Left lobe of liver (tissue), 2 donors: ENCODE data around the gene FOXC1. TPM values are rescaled to one million over a fixed set of nuclear protein-coding genes. Genes with fewer than 3 reads are reported as not detected.

ENCODE experiments used
- ATAC-seq: fragments of 200-7000 bp; cut with Tn5 transposase; one replicate; pipeline ENCODE4 v1.9.1; 2020; ENCODE audit warnings: mild to moderate bottlenecking, moderate library complexity
- DNase-seq: peaks from one replicate; pipeline ENCODE4 v3.0.0-alpha.2; 2020; ENCODE audit warnings: low spot score
- total RNA-seq: library from RNA; stranded (reverse); gene quantifications from one replicate; pipeline ENCODE4 v1.2.1, GENCODE V29; 2021
- donor health status: DM: no; HTN: no; CAD: no; lungs with moderate emphysema.
- donor health status: DM: no; HTN: yes; CAD: no.

The FOXC1 gene
- total RNA-seq, 1 donor from 2014 or later, result 0.38 TPM

DNA sequence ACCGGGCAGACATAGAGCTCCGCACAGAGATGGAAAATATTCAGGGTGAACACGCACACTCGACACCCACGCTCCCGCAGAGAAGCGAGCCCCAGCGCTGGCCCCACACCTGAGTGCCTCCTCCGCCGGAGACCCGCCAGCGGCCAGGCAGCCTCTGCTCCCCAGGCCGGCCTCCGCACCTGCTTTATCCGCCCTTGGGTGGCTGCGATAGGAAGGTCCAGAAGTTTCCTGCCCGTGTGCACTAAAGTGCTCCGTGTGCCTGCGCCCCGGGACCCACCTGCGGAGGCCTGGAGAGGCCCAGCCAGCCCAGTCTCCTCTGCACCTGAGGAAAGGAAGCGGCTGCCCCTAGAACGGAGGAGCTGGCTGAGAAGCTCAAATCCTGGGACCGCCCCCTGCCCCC lies 10.8 kb upstream of the FOXC1 start:
- ATAC-seq (no peak), DNase-seq (no peak)

DNA sequence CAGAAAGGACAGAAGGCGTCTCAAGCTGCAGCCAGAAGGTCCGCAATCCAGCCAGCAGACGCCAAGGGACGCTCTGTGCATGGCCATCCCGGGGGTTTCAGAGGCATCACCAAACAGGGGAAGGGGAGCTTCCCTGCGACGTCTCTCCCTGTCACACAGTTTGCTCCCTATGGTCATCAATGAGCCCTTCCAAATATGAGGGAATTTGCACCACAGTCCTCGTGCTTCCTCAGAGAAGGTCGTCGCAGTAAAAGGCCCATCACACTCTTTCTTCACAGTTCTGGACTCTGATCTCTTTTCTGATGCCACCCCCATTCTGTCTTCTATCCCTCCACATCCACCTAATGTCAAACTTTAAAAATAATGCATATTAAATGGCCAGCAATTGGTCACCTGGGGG lies 10.2 kb upstream of the FOXC1 start:
- ATAC-seq, result no peak
- no peak for DNase-seq

DNA sequence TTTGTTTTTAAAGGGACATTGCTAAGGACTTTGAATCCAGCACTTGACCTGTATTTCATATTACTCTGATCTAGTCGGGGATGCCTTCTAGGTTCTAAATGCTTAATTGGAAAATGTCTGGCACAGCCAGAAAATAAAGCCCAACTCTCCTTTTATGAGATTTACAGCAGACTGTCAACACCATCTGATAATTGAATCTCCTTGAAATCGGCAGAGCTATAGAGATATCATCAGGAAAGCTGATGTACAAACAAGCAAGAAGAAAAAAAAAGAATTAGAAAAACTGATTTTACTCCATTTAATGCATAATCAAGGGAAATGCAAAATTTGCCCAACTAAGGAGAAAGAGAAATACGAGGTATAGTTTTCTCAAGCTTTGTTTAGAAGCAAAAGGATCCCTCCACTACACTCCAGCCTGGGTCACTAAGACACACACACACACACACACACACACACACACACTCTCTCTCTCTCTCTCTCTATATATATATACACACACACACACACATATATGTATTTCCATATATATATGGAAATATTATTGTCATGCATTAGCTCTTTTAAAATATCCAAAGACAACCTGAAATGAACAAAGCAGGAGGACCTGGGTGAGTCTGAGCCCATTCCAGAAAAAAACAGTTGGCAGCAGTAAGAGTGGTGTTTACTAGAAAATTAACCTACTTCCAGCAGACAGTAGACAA lies 9.5 kb upstream of the FOXC1 start:
- no peak for DNase-seq
- no peak for ATAC-seq

DNA sequence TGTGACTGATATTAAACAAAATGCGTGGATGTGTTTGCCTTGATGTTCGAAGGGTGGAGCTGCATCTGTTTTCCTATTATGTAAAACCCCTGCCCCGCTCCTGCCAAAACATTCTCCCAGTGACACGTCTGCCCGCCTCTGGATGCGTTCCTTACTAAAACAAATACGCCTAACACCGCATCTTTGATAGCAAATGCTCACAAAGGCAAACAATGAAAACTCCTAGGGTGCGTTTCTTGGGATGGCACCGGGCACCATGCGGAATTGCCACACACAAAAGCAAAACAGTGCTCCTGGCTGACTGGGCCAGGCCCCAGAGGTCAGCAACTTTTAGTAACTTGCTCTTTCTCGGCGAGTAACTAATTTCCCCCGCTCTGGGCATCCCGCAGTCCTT lies 9.0 kb upstream of the FOXC1 start:
- ATAC-seq, result no peak
- no peak for DNase-seq

DNA sequence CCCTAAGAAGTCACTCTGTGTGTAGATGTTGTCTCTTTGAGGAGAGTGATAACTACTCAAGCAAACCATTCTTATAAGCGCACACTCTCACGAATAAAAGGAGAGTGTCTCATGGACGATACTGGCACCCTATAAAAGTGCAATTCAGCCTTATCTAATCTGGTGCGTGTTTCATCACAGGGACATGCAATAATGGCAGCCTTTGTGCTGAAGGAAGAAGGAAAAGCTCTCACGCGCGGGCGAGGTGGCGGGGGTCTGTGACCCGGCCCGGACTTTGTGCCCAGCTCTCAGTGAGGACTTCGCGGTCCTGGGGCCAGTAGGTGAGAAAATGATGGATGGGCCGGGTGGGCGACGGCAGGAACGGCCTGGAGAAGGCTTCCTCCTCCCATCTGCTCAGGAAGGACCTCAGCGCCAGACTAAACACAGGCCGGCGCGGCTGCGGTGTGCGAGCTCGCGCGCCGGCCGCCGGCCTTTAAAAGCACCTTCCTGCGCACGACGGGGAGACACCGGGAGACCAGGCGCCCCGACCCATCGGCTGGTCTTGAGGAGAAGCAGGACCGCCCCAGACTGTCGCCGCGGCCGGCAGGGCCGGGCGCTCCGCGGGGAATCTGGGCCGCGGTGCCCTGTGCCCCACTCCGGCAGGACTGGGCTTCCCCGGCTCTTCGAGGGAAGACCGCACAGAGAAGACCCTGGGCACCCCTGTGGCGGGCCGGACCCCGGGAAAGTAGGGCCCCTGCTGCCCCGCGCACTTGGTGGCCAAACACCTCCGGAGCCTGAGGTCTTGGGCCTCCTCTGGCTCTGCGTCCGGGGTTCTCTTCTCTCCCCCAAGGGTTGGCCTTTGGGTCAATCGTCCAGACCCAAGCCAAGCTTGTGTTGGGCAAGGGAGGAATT lies 8.3 kb upstream of the FOXC1 start:
- ATAC-seq (no peak), DNase-seq (no peak)

DNA sequence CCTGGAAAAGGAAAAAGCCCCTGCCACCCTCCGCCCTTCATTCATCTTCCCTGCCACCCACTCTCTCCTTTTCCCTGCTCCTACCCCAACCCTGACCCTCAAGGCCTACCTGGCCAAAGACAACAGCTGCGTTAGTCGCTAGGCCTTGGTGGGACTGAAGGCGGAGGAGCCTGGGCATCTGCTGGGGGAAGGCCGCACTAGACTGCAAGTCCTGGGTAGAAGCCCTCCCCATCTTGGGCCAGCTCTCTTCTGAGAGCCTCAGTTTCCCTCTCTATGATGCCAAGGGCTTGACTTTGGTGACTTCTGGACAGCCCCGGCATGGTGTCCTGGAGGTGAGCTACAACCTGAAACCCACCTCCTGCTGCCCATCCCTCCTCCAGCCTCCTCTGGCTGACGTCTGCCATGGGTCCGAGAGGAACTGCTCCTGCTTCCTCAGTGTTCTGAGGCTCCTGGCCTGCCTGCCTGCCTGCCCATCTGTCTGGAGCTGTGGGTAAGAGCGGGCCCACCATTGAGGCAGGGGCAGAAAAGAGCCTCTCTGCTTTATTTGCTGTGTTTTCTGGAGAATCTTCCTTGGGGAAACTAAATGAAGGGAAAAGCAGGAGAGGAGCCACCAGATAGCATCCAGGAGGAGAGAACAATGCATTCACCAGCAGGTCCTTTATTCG lies 7.5 kb upstream of the FOXC1 start:
- no peak for ATAC-seq

DNA sequence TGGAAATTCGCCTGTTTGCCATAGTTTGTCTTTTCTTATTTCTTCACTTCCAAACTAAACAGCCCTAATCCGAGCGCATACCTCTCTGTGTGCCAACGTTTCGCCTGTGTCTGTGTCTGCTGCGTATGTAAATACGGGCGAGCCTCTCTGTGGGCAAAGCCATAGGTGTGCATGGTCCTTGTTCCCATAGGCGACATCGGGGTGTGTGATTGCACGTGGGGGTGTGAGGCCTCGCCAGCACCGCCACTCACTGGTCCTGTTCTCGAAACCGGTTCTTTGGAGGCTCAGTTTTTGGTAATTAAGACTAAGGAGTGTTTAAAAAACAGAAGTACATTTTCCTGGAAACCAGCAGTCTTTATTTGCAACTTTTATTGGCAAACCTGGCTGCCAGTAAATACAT lies 6.0 kb upstream of the FOXC1 start:
- no peak for DNase-seq
- no peak for ATAC-seq

More for the DNA sequence above, 7.5 kb upstream of the FOXC1 start:
- no peak for DNase-seq

DNA sequence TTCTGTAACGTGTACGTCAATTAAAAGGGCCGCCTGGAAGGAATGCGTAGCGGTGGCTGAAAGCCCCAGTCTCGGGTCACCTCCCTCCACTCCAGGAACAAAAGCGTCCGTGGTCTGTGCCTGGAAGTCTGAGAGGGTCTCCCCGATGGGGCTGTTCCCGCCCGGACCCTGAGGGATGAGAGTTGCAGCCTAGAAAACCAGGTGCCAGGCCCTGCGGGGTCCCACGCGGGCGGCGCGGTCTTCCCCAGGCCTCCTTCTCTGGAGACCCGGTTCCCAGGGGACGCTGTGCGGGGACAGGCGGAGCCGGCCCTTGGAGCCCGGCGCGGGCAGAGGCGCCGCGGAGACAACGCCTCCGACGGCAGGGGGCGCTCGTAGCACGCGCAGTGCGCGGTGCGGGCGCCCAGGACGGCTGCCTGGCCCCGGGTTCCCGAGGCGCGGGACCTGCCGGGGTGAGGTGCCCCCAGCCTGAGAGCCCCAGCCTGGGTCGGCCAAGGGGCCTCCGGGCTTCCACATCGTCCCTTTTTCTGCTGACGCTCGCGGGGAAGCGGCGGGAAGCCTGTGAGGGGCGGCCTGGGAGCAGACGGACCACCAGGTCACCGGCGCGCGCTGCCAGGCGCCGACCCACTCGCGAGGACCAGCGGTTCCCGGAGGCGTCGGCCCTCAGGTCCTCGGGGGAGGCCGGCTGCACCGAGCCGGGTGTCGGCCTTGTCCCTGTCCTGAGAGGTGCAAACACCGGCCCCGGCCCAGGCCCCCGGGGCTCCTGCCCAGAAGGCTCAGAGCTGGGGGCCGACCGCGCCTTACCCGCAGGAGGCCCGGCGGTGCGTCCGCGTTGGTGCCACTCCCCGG lies 5.3 kb upstream of the FOXC1 start:
- DNase-seq (peak; percentile 72), ATAC-seq (peak; percentile 95)

DNA sequence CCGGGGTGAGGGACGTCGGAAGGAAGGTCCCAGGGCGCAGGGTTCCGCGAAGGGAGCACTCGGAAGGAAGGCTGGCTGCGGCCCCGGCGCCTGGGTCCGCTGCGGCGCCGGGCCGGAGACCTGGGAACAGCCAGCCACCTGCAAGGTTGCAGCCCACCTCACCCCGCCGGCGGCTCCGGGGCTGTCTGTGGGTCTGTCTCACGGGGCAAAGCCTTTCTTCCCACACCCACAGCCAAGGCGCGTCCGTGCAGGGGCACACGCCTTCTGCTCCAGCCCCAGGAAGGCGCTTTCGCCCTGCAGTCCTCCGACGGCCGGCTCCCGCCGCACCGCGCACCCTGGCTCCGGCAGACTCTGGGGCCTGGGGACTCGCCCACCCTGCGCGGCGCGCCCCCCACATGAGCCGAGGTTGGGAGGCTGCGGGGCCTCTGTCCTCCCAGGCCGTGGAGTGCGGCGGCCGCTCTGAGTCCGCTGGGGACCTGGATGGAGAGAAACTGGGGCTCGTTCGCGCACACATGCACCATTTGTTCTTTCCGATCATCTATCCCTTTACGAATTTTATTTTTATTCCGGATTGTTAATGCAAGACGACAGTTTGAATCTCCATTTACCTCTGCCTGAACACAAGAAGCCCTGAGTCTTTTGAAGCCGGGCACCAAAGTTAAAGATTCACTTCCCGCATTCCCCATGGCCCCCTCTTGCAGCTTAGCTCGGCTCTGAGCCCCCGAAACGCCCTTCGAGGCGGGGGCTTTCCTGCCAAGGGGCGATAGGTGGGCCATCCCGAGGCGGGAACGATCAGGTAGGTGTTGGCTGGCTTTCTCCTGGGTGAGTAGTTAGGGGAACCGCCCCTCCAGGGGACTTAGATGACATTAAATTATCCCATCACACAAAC lies 4.5 kb upstream of the FOXC1 start:
- ATAC-seq (peak; percentile 28), DNase-seq (no peak)

DNA sequence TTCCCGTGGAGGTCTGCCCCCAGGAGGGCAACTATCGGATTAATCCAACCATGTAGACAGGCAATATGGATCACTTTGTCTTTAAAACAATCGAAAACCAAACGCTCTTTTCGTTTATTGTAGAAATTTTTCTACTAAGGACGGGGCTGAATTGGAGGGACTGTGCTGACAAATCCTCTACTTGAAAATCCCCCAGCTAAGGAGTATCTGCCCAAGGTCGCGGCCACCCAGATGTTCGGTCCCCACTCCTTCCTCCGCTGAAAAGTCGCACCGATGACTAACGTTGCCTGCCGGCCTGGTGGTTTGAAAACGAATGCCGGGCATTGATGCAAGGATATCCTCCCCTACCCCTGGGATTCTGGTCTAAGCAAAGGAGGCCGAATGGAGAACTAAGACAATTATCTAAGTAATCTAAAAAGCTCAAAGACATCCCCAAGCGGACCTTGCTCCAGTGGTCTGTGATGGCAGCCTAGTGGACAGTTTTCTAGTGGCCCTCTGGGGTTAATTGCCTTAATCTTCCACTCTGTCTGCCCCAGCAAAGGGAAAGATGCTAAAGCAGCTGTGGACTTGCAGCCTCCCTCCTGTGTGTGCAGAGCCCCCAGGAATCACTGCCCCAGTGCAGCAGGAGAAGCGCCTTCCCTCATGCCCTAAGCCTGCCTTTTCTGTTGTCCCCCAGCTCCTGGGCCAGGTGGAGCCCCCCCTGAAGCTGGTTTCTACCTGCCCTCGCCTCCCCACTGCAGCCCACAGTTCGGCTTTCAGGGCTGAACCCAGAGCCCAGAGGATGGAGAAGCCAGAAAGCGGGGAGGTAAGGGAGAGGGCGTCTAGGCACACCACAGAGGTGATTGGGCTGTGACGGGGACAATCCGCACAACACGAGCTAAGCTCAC lies 3.6 kb upstream of the FOXC1 start:
- no peak for ATAC-seq
- DNase-seq, result no peak

DNA sequence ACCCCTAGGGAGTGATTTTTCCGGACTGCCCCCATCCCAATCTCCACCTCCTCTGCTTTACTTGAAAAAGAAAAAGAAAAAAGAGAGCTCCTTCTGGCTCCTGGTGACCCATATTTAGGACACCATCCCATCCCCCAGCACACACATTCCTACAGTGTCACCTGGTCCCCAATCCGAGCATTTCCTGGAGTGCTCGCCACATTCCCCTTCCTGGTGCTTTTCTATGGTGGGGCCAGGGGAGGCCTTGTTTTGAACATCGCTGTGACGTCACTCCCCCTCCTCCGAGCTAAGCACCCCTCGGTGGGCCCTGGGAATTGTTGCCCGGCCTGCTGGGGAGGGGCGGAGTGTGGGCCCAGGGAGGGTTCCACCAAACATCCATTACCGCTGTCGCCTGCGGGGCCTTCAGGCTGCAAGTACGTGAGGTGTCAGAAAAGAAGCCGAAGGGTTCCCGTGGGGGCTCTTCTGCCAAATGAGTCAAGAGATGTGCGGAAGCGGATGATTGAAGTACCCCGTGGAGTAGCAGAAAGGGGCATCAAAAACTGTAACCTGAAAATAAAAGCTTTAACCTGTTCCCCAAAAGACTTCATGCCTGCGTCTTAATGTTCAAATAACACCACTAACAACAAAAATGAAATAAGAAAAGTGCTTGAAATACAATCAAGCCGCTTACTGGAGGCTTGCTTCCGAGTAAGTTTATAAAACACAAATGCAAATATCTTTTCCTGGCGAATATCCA lies 2.8 kb upstream of the FOXC1 start:
- ATAC-seq (no peak), DNase-seq (no peak)

DNA sequence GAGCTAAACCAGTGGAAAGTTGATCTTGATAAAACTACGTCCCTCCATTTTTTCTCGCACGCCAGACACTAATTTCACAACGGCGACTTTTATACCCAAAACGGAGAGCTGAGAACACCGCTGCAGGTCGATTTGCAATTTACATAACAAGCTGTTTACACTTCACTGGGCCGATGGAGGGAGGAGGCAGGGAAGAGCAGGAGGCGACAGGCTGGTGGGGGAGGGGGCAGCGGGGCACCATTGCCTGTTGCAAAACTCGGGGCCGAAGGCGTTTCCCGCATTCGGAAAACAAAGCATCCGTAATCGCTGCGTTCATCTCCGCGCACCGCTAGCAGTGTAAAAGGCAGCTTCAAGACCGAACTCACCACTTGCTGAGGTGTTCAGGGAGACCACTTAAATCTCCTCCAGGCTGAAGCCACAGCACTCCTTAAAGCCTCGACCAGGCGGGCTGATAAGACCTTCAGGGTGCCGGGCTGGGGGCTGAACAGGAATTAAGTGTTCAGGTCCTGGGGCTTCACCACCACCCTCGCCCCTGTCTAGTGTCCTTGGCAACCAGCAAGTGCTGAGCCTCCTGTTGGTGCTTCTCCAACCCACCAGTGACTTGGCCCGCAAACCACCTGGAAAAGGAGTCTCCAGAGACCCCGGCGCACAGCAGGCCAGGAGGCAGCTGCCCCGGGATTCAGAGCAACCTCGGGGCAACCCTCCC lies 2.0 kb upstream of the FOXC1 start:
- no peak for DNase-seq
- ATAC-seq, result peak; percentile 5

DNA sequence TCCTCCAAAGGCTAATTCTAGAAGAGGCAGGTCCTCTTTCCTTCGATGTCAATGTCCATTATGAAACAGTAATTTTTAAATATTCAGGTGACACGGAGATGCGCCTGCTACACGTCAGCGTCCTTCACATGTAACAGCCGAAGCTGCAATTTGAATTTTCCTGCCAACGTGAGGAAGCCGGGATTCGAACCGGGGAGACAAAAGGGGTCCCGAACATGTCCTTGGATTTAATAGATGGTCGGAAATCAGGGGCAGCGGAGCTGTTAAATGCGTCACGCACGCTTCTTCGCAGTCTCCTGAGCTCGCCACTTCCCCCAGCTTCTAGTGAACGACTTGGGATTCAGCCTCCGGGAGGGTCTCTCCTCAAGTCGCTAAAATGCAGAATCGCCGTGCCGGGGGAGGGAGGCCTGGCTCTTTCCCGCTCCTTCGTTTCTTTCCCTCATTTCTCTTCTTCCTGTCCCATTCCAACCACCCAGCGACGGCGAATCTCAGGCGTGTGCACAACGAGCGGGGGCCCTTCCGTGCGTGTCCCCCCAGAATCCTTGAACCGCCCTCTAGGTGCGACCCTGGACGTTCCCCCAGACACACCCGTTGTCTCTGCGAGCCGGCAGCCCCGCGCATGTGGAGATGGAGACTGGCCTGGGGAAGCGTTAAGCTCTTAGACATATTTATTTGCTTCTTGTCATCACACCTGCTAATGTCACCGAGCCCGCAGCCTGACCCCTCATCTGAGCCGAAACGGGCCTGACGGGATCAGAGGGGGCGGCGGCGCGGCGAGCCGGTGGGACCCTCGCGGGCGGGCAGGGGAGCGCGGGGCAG lies 1.3 kb upstream of the FOXC1 start:
- DNase-seq, result no peak

DNA sequence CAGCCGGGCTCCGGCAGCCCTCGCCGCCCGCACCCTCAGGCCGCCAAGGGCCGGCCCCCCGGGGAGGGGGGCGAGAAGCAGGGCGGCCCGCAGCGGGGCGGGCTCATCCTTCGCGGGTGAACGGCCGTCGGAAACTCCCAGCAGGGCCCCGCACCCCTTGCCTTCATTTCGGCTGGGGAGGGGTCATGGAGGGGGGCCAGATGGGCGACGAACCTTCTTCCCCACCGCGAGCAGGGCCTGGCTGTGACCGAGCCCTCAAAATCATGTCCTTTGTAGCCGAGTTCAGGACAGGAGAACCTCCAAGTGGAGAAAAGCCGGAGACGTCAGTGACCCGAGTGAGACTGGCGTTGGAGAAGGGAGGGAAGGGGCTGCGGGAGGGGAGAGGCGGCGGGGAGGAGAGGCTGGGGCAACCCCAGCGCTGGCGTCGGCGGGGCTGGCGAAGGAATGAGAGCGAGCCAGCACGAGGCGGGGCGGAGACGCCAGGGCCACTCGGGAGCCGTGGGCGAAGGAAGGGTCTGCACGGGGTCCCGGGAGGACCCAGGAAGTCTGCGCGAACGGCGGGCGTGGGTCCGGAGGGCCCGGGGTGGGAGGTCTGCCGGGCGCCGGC lies 571 bp upstream of the FOXC1 start:
- no peak for ATAC-seq

More for the DNA sequence above, 1.3 kb upstream of the FOXC1 start:
- ATAC-seq, result no peak

DNA sequence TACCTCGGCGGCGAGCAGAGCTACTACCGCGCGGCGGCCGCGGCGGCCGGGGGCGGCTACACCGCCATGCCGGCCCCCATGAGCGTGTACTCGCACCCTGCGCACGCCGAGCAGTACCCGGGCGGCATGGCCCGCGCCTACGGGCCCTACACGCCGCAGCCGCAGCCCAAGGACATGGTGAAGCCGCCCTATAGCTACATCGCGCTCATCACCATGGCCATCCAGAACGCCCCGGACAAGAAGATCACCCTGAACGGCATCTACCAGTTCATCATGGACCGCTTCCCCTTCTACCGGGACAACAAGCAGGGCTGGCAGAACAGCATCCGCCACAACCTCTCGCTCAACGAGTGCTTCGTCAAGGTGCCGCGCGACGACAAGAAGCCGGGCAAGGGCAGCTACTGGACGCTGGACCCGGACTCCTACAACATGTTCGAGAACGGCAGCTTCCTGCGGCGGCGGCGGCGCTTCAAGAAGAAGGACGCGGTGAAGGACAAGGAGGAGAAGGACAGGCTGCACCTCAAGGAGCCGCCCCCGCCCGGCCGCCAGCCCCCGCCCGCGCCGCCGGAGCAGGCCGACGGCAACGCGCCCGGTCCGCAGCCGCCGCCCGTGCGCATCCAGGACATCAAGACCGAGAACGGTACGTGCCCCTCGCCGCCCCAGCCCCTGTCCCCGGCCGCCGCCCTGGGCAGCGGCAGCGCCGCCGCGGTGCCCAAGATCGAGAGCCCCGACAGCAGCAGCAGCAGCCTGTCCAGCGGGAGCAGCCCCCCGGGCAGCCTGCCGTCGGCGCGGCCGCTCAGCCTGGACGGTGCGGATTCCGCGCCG lies 994 bp downstream of the FOXC1 start:
- DNase-seq (no peak), ATAC-seq (no peak)

More for the DNA sequence above, 571 bp upstream of the FOXC1 start:
- DNase-seq, result no peak

DNA sequence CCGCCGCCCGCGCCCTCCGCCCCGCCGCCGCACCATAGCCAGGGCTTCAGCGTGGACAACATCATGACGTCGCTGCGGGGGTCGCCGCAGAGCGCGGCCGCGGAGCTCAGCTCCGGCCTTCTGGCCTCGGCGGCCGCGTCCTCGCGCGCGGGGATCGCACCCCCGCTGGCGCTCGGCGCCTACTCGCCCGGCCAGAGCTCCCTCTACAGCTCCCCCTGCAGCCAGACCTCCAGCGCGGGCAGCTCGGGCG lies 1.5 kb downstream of the FOXC1 start:
- ATAC-seq (no peak), DNase-seq (no peak)
